Astrocyte (in vitro differentiated cells and primary cell): ENCODE measurements around the gene CNTN1.

Source experiments
- CTCF ChIP-seq: IDR thresholded peaks from 2 replicates; pipeline ENCODE4 v1.5.1; 2011; ENCODE audit warnings: low read depth, mild to moderate bottlenecking, inconsistent platforms, low read length, moderate library complexity; ENCODE audit not compliant: insufficient read depth
- EZH2 ChIP-seq: IDR thresholded peaks from 2 replicates; pipeline ENCODE4 v1.6.1; 2012; ENCODE audit warnings: mild to moderate bottlenecking, low read length, inconsistent platforms; ENCODE audit not compliant: insufficient read depth

GRCh38 chr12:40662366-40662765 is 29.9 kb upstream of the CNTN1 start:
- TF ChIP-seq CTCF (no peak), EZH2 (no peak)
